HepG2 (cell line): Measurements from ENCODE around the gene MVP. TPM values are rescaled to one million over a fixed set of nuclear protein-coding genes. Genes with fewer than 3 reads are reported as not detected.

Experiments
- ATAC-seq: fragments of 200-7000 bp; cut with Tn5 transposase; 3 replicates; pipeline ENCODE4 v1.9.1; 2020; ENCODE audit warnings: mild to moderate bottlenecking, moderate library complexity
- BruUV-seq: library from RNA; stranded (reverse); fragments of 400-500 nt; replicated peaks from 2 replicates; lab custom pipeline; 2021; lab: Mats Ljungman, UMichigan
- CTCF ChIA-PET: fragments of 300-600 bp; formaldehyde crosslinking; extraction: SDS; loops from one replicate; lab custom pipeline; 2021; ENCODE audit warnings: low total read pairs, inconsistent platforms, low intra/inter-chr PET ratio; lab: Yijun Ruan, JAX
- POLR2A ChIA-PET: fragments of 350-600 bp; sonication (Branson Sonifier 250); formaldehyde crosslinking; loops from one replicate; lab custom pipeline; 2020; ENCODE audit warnings: antibody characterized with exemption, inconsistent platforms; lab: Yijun Ruan, JAX
- DNase-seq: peaks from one replicate; pipeline ENCODE4 v3.0.0-alpha.2; 2015; ENCODE audit warnings: low spot score
- FAIRE-seq: peaks from 3 replicates; lab custom pipeline; 2011; peaks lifted over from hg19 to GRCh38; lab: Jason Lieb, UNC
- H2AFZ ChIP-seq: one replicate; pipeline ENCODE4 v1.6.1; 2011; ENCODE audit warnings: low read length, inconsistent platforms
- H3K27ac ChIP-seq: fragments of 300-600 bp; 3 replicates; pipeline ENCODE4 v1.8.0; 2011; ENCODE audit warnings: mixed run types, mild to moderate bottlenecking, mixed read lengths, low read length, inconsistent platforms; ENCODE audit not compliant: insufficient read depth; ENCODE audit errors: extremely low read length
- H3K27me3 ChIP-seq, 2 experiments: fragments of 200-600 bp in 1 of 2; 2 replicates in 1 of 2; 3 replicates in 1 of 2; pipeline versions ENCODE4 v1.6.0 to v1.8.0; 2011; ENCODE audit warnings: low read length in 2 of 2, mild to moderate bottlenecking in 2 of 2, moderate library complexity in 2 of 2, inconsistent platforms in 1 of 2; ENCODE audit not compliant: insufficient read depth in 2 of 2, control insufficient read depth in 1 of 2
- H3K36me3 ChIP-seq, 2 experiments: fragments of 200-600 bp in 1 of 2; replicated peaks in 1 of 2; 2 replicates in 1 of 2; 3 replicates in 1 of 2; pipeline versions ENCODE4 v1.5.1 to v1.8.0; 2011; ENCODE audit warnings: low read length in 2 of 2, inconsistent platforms in 1 of 2; ENCODE audit not compliant: insufficient read depth in 2 of 2, control insufficient read depth in 1 of 2
- H3K4me1 ChIP-seq: 2 replicates; pipeline ENCODE4 v1.5.1; 2012; ENCODE audit warnings: low read length, inconsistent platforms; ENCODE audit not compliant: insufficient read depth
- H3K4me2 ChIP-seq: 2 replicates; pipeline ENCODE4 v1.6.0; 2011; ENCODE audit warnings: low read depth, low read length, inconsistent platforms
- H3K4me3 ChIP-seq, 3 experiments: fragments of 200-600 bp in 1 of 3; sonication (generic), shearing (Covaris generic) in 1 of 3; replicated peaks in 1 of 3; 2 replicates each; pipeline ENCODE4 v1.5.1; 2011 to 2016; ENCODE audit warnings: low read length in 3 of 3, inconsistent platforms in 2 of 3, low read depth in 2 of 3, mild to moderate bottlenecking in 2 of 3, control low read depth in 1 of 3, mixed read lengths in 1 of 3; ENCODE audit not compliant: insufficient read depth in 1 of 3
- H3K79me2 ChIP-seq: one replicate; pipeline ENCODE4 v1.6.1; 2011; ENCODE audit warnings: low read length, inconsistent platforms; ENCODE audit not compliant: insufficient read depth
- H3K9ac ChIP-seq: 2 replicates; pipeline ENCODE4 v1.6.0; 2011; ENCODE audit warnings: mild to moderate bottlenecking, low read depth, low read length, inconsistent platforms; ENCODE audit not compliant: insufficient read depth
- H3K9me3 ChIP-seq: 2 replicates; pipeline ENCODE4 v1.5.1; 2012; ENCODE audit warnings: mild to moderate bottlenecking, low read length
- H4K20me1 ChIP-seq: 2 replicates; pipeline ENCODE4 v1.6.0; 2011; ENCODE audit warnings: inconsistent platforms, mild to moderate bottlenecking, low read length, moderate library complexity; ENCODE audit not compliant: insufficient read depth
- FOXA1 ChIP-seq, 2 experiments: fragments of 450-650 bp in 1 of 2; sonication (generic) in 1 of 2; formaldehyde crosslinking in 1 of 2; IDR thresholded peaks; 2 replicates each; pipeline versions ENCODE4 v1.4.0 to v1.6.1; 2016 to 2020; ENCODE audit warnings: missing genetic modification reagents in 1 of 2
- HNF4A ChIP-seq: sonication (generic); formaldehyde crosslinking; IDR thresholded peaks from 2 replicates; pipeline ENCODE4 v1.4.0; 2020; ENCODE audit warnings: missing genetic modification reagents
- IKZF1 ChIP-seq: fragments of 450-650 bp; IDR thresholded peaks from 2 replicates; pipeline ENCODE4 v1.7.1; 2016
- KDM2A ChIP-seq: sonication (generic); formaldehyde crosslinking; IDR thresholded peaks from 2 replicates; pipeline ENCODE4 v1.4.0; 2020; ENCODE audit warnings: low read depth, missing genetic modification reagents, borderline replicate concordance
- MIXL1 ChIP-seq: IDR thresholded peaks from 2 replicates; pipeline ENCODE4 v1.6.1; 2016
- SRY ChIP-seq: sonication (generic); formaldehyde crosslinking; IDR thresholded peaks from 2 replicates; pipeline ENCODE4 v1.8.0; 2022; ENCODE audit warnings: mild to moderate bottlenecking, missing genetic modification reagents
- ZBTB7A ChIP-seq: sonication (generic); formaldehyde crosslinking; IDR thresholded peaks from 2 replicates; pipeline ENCODE4 v1.8.0; 2022; ENCODE audit warnings: mild to moderate bottlenecking, missing genetic modification reagents
- ZNF460 ChIP-seq: sonication (generic); formaldehyde crosslinking; IDR thresholded peaks from 2 replicates; pipeline ENCODE4 v1.5.1; 2020; ENCODE audit warnings: missing genetic modification reagents, mild to moderate bottlenecking, borderline replicate concordance
- ZNF547 ChIP-seq: sonication (generic); formaldehyde crosslinking; IDR thresholded peaks from 2 replicates; pipeline ENCODE4 v1.5.1; 2020; ENCODE audit warnings: mild to moderate bottlenecking, missing genetic modification reagents
- WGBS: methylation state at CpG from one replicate; pipeline ENCODE4 v1.1.6; 2017; ENCODE audit warnings: low lambda C conversion rate; 5-methylcytosine and 5-hydroxymethylcytosine counted together
- in situ Hi-C: cut with HindIII; loops from 2 replicates; pipeline ENCODE4 v1.10.0; 2017; ENCODE audit warnings: low pct_unique_long_range_greater_than_20kb; ENCODE audit not compliant: extremely low pct_ligation_motif_present
- intact Hi-C: fragments of 100-400 bp; cut with micrococcal nuclease; formaldehyde crosslinking; loops from one replicate; pipeline ENCODE4 v1.10.0; 2022; ENCODE audit not compliant: unreplicated experiment
- polyA plus RNA-seq, 8 experiments: library from polyadenylated mRNA; depleted of rRNA in 3 of 8; stranded (reverse) in 7 of 8; unstranded in 1 of 8; fragments of >200 nt; fragmentation: Illumina TruSeq in 4 of 8; extraction: Trizol in 4 of 8; gene quantifications; 2 replicates each; pipeline versions ENCODE4 v1.2.1 to v1.2.3, GENCODE V29; 2011 to 2016; ENCODE audit warnings: low read depth in 4 of 8, missing spikeins in 1 of 8, mixed read lengths in 1 of 8; ENCODE audit not compliant: insufficient read depth in 1 of 8
- total RNA-seq, 5 experiments: library from RNA; depleted of rRNA; stranded (reverse); fragments of >200 nt; fragmentation: Illumina TruSeq; extraction: Trizol; gene quantifications; 2 replicates each; pipeline ENCODE4 v1.2.3, GENCODE V29; 2016; ENCODE audit warnings: low read depth in 1 of 5
- TF ChIP-seq, protein P1 (sequence below): sonication (generic); formaldehyde crosslinking; IDR thresholded peaks from 2 replicates; pipeline ENCODE4 v1.5.1; 2020; ENCODE audit warnings: missing genetic modification reagents, mild to moderate bottlenecking, borderline replicate concordance
- TF ChIP-seq, protein P2 (sequence below): sonication (generic); formaldehyde crosslinking; IDR thresholded peaks from 2 replicates; pipeline ENCODE4 v1.8.0; 2023; ENCODE audit warnings: mild to moderate bottlenecking, missing genetic modification reagents
- TF ChIP-seq, protein P3 (sequence below): sonication (generic); formaldehyde crosslinking; IDR thresholded peaks from 2 replicates; pipeline ENCODE4 v1.4.0; 2020; ENCODE audit warnings: low read depth, mild to moderate bottlenecking, missing genetic modification reagents
- TF ChIP-seq, protein P4 (sequence below): sonication (generic); formaldehyde crosslinking; IDR thresholded peaks from 2 replicates; pipeline ENCODE4 v1.9.0; 2021; ENCODE audit warnings: missing genetic modification reagents, borderline replicate concordance

Gene MVP
- total and polyA plus RNA-seq, 2 of the 13 experiments (the other 11 are each of a cell fraction or from before 2014, with no cell fraction given), result 22.9 to 43.5 TPM

GRCh38 chr16:29864205-29864604 lies 43.9 kb downstream of the MVP start (continued):
- TF ChIP-seq, protein P1, sequence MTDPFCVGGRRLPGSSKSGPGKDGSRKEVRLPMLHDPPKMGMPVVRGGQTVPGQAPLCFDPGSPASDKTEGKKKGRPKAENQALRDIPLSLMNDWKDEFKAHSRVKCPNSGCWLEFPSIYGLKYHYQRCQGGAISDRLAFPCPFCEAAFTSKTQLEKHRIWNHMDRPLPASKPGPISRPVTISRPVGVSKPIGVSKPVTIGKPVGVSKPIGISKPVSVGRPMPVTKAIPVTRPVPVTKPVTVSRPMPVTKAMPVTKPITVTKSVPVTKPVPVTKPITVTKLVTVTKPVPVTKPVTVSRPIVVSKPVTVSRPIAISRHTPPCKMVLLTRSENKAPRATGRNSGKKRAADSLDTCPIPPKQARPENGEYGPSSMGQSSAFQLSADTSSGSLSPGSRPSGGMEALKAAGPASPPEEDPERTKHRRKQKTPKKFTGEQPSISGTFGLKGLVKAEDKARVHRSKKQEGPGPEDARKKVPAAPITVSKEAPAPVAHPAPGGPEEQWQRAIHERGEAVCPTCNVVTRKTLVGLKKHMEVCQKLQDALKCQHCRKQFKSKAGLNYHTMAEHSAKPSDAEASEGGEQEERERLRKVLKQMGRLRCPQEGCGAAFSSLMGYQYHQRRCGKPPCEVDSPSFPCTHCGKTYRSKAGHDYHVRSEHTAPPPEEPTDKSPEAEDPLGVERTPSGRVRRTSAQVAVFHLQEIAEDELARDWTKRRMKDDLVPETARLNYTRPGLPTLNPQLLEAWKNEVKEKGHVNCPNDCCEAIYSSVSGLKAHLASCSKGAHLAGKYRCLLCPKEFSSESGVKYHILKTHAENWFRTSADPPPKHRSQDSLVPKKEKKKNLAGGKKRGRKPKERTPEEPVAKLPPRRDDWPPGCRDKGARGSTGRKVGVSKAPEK (CRISPR knock-in tag), result no peak
- no peak for TF ChIP-seq KDM2A
- TF ChIP-seq, protein P2, sequence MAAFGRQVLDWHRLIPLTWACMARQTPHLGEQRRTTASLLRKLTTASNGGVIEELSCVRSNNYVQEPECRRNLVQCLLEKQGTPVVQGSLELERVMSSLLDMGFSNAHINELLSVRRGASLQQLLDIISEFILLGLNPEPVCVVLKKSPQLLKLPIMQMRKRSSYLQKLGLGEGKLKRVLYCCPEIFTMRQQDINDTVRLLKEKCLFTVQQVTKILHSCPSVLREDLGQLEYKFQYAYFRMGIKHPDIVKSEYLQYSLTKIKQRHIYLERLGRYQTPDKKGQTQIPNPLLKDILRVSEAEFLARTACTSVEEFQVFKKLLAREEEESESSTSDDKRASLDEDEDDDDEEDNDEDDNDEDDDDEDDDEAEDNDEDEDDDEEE (CRISPR knock-in tag), result no peak
- no peak for TF ChIP-seq HNF4A (CRISPR knock-in tag)
- 0 out of 2 replicates have a peak, but pooled peaks have one; percentile 1 for TF ChIP-seq ZBTB7A (CRISPR knock-in tag)

GRCh38 chr16:29868396-29869009 lies 48.2 kb downstream of the MVP start:
- in situ Hi-C loops, result loop anchor here (10.0 kb wide), 1 partner anchor 136 kb away; no protein-coding TSS in a partner anchor
- WGBS, result 51% methylated on average over 8 of the region's 8 CpGs
- no peak overlapping the region for H3K4me3 ChIP-seq
- H3K36me3 ChIP-seq, result no peaks in the 10 kb centered on the region; a peak in 2 of 5 replicates
- H3K27ac ChIP-seq, result no peak overlapping the region
- no peak for FAIRE-seq
- ChIA-PET POLR2A (interaction anchor here (0.7 to 1.4 kb wide), 3 partner anchors 10 to 32 kb away, joined by 3 to 12 read pairs (median 6); partner anchors contain the start of genes ASPHD1 and SEZ6L2), CTCF (no interaction called here)
- no peaks in the 10 kb centered on the region for H3K79me2 ChIP-seq
- H3K9me3 ChIP-seq, result no peaks in the 10 kb centered on the region
- H3K4me1 ChIP-seq, result peaks cover 21% of the 10 kb centered on the region
- no peak overlapping the region for H3K9ac ChIP-seq
- no peak for ATAC-seq
- no peak overlapping the region for H2AFZ ChIP-seq
- H3K4me2 ChIP-seq, result no peak overlapping the region
- no peaks in the 10 kb centered on the region for H3K27me3 ChIP-seq
- H4K20me1 ChIP-seq, result no peaks in the 10 kb centered on the region
- no peak for DNase-seq
- no TSS peak for BruUV-seq
- intact Hi-C loops, result no loop called here
- TF ChIP-seq, protein P3, sequence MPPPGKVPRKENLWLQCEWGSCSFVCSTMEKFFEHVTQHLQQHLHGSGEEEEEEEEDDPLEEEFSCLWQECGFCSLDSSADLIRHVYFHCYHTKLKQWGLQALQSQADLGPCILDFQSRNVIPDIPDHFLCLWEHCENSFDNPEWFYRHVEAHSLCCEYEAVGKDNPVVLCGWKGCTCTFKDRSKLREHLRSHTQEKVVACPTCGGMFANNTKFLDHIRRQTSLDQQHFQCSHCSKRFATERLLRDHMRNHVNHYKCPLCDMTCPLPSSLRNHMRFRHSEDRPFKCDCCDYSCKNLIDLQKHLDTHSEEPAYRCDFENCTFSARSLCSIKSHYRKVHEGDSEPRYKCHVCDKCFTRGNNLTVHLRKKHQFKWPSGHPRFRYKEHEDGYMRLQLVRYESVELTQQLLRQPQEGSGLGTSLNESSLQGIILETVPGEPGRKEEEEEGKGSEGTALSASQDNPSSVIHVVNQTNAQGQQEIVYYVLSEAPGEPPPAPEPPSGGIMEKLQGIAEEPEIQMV, result no peak
- TF ChIP-seq ZNF460 (CRISPR knock-in tag) (peak; percentile 33; the same call in 1 of the 2 replicates), FOXA1 (IDR thresholded peaks at IDR 0.05) (no peak), FOXA1 (CRISPR knock-in tag; IDR thresholded peaks at IDR 0.05) (0 out of 2 replicates have a peak, but pooled peaks have one; percentile 30), MIXL1 (CRISPR knock-in tag) (no peak), ZNF547 (CRISPR knock-in tag) (no peak), SRY (CRISPR knock-in tag) (no peak), IKZF1 (no peak)
- TF ChIP-seq, protein P4, sequence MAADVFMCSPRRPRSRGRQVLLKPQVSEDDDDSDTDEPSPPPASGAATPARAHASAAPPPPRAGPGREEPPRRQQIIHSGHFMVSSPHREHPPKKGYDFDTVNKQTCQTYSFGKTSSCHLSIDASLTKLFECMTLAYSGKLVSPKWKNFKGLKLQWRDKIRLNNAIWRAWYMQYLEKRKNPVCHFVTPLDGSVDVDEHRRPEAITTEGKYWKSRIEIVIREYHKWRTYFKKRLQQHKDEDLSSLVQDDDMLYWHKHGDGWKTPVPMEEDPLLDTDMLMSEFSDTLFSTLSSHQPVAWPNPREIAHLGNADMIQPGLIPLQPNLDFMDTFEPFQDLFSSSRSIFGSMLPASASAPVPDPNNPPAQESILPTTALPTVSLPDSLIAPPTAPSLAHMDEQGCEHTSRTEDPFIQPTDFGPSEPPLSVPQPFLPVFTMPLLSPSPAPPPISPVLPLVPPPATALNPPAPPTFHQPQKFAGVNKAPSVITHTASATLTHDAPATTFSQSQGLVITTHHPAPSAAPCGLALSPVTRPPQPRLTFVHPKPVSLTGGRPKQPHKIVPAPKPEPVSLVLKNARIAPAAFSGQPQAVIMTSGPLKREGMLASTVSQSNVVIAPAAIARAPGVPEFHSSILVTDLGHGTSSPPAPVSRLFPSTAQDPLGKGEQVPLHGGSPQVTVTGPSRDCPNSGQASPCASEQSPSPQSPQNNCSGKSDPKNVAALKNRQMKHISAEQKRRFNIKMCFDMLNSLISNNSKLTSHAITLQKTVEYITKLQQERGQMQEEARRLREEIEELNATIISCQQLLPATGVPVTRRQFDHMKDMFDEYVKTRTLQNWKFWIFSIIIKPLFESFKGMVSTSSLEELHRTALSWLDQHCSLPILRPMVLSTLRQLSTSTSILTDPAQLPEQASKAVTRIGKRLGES (CRISPR knock-in tag), result no peak
